Sigmoid colon (tissue), 4 donors: ENCODE results near the gene CHTF8.

Experiments used
- CTCF ChIP-seq, 4 experiments: fragments of 450-650 bp in 3 of 4; fragments of 200-600 bp in 1 of 4; IDR thresholded peaks; one replicate each; pipeline ENCODE4 v1.5.1; 2016 to 2019; ENCODE audit warnings: antibody characterized with exemption in 4 of 4, mild to moderate bottlenecking in 3 of 4, moderate library complexity in 2 of 4
- EP300 ChIP-seq, 4 donors: sonication (generic); formaldehyde crosslinking; IDR thresholded peaks; one replicate each; pipeline ENCODE4 v1.6.1; 2017; ENCODE audit warnings: antibody characterized with exemption in 4 of 4
- POLR2A ChIP-seq, 2 donors: fragments of 450-650 bp; IDR thresholded peaks; one replicate each; pipeline ENCODE4 v1.6.1; 2016; ENCODE audit warnings: antibody characterized with exemption in 2 of 2, mild to moderate bottlenecking in 2 of 2, moderate library complexity in 2 of 2
- POLR2AphosphoS5 ChIP-seq, 4 donors: sonication (generic); formaldehyde crosslinking; IDR thresholded peaks; one replicate each; pipeline ENCODE4 v1.6.1; 2017; ENCODE audit warnings: antibody characterized with exemption in 4 of 4

- TF ChIP-seq CTCF (IDR thresholded peaks at IDR 0.05) (no peak), POLR2A (IDR thresholded peaks at IDR 0.05) (no peak), POLR2AphosphoS5 (IDR thresholded peaks at IDR 0.05) (no peak), EP300 (IDR thresholded peaks at IDR 0.05) (no peak)
Observed at GRCh38 chr16:69069504-69069903, 62.9 kb downstream of the CHTF8 start.
